NCI-H146 (cell line): ENCODE results near the gene TNFRSF21.

Experiments
- DNase-seq: peaks from one replicate; lab custom pipeline; 2025; lab: John Stamatoyannopoulos, UW

The TNFRSF21 gene

DNA sequence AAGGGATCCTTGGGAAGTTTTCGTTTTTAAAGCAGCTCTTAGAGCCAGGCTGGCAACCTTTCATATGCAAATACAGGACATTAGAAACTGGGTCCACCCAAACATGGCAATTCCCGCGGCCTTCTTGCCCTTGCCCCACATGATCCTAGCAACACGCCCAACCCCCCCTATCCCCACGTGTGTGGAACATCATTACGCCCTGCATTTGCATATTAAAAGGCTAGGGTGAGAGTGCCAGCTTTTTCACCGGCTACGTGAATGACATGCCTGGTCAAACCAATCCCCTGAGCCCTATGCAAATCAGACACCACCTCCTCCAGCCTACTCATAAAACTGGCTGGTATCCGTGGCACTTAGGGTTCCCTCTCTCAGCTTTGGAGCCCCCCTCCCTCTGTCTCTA lies 88.1 kb downstream of the TNFRSF21 start:
- no peak for DNase-seq

DNA sequence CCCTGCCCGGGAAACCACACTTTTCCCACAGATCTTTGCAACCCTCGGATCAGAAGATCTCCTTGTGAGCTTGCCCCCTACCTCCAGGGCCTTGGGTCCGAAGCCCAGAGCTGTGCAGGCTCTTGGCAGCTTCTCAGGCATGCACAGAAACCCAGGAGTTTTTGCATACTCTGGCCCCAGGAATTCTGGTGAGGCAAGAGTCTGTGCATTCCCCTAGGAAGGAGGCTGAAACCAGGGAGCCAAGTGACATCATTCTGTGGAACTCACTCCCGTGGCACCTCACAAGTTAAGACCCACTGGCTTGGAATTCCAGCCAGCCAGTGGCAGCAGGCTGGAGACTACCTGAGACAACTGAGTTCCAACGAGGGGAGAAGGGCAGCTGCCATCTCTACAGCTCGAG lies 100.1 kb downstream of the TNFRSF21 start:
- DNase-seq = no peak

DNA sequence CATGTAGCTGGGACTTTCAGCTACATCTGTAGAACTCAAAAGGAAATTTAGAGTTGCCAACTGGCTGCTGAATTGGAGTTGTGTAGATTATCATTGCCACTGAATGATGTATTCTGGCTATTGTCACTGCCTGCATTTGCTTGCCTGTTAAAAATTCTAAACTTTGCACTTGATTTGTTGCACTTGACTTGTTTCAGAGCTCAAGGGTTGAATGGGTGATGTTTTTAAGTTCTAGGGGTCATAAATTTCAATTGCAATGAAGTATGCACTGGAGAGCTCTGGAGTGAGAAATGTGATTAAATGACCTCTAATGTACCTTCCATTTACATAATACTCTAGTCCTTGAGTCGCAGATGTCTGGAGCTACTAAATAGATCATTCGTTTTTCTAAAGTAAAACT lies 102.4 kb downstream of the TNFRSF21 start:
- no peak for DNase-seq

DNA sequence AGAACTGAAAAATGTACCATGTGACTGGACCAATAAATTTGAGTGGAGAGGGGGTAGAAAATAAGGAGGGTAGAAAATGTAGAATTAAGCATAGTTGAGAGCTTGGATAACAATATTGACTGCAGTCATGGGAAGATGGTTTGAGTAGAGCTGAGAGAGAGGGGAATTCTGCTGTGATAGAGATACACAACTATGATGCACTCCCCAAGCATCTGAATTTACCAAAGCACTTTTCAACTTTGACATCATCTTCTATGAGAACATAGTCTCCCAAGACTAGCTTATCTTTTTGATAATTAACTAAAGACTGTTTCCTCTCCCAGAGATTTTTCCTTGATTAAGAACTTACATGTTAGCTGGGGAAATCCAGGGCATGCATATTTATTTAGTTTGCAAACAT lies 103.1 kb downstream of the TNFRSF21 start:
- DNase-seq = no peak

GRCh38 chr6:47203938-47204611 lies 105.6 kb downstream of the TNFRSF21 start:
- no peak for DNase-seq

GRCh38 chr6:47203266-47203937 lies 106.3 kb downstream of the TNFRSF21 start:
- no peak for DNase-seq

DNA sequence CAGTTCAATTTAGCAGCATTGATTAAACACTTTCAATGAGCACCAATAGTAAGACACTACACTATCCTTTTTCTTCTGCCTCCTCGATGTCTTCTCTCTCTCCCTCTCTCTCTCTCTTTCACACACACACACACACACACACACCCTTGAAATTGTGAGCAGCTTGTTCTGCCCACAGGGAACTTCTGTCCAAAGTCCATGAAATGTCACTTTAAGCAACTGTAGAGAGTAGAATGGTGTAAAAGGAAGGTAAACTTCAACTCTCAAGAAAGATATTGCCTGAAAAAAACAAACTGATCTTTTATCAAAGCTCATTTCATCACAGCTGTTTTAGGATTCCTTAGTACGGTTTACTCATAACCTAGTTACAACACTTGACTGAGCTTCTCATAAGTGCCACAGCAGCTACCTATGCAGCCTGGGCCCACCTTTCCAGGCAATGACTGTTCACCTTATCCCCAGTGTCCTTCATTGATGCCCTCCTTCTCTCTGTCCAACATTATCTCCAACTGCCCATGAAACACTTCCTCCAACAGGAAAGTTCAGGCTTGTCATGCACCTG lies 107.0 kb downstream of the TNFRSF21 start:
- DNase-seq = no peak

GRCh38 chr6:47200536-47201334 lies 109.0 kb downstream of the TNFRSF21 start:
- no peak for DNase-seq

- DNase-seq = no peak
Measured at GRCh38 chr6:47197682-47198640, 111.7 kb downstream of the TNFRSF21 start.

- no peak for DNase-seq
Measured at GRCh38 chr6:47196113-47196512, 113.6 kb downstream of the TNFRSF21 start.

DNA sequence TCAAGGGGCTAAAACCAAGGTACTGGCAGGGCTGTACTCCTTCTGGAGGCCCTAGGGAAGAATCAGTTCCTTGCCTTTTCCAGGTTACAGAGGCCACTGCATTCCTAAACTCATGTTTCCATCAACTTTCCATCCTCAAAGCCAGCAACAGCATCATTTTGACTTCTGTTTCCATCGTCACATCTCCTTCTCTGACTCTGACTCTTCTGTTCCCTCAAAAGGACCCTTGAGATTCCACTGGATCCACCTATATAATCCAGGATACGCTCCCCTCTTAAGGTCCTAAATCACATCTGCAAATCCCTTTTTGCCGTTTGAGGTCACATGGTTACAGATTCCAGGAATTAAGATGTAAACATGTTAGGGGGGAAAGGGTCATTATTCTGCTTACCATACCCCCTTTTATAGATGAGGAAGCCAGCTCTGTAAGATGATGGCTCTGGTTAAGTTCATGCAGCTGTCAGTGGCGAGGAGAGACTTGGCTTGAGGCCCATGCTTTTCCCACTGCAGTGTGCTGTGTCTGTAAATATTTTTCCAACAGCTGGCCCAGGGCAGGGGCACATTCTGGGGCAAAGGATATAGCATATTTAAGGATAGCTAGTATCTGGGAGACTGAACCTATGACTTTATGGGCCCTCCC lies 114.6 kb downstream of the TNFRSF21 start:
- DNase-seq = no peak

- DNase-seq = no peak
Measured at GRCh38 chr6:47188588-47189021, 121.1 kb downstream of the TNFRSF21 start.

DNA sequence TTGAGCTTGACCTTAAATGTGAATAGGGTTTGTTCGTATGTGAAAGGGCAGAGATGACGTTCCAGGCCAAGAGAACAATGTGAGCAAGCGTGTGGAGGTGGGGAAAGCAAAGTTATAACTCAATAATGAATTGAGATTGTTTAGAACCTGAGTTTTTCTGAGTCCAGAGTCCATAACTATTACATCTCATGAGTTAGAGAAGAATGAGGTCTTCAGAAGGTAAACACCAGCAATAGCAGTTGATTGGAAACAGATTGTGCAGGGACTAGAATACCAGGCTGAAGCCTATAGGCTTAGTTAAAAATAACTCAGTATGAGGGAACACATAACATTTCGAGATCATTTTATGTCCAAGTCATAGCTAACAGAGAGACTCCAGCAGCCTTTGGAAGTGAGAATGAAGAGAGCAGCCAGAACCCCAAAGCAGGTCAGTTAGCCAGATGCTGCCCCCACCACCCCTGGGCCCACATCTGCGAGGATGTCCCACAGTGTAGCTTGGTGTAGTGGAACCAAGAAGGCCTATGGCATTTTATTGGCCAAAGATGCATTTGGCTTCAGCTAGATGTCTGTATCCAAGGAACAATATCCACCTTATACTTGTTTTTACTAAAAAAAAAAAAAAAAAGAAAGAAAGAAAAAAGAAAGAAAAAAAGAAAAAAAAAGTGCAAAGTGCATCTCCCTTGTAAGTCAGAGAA lies 121.7 kb downstream of the TNFRSF21 start:
- DNase-seq = no peak

DNA sequence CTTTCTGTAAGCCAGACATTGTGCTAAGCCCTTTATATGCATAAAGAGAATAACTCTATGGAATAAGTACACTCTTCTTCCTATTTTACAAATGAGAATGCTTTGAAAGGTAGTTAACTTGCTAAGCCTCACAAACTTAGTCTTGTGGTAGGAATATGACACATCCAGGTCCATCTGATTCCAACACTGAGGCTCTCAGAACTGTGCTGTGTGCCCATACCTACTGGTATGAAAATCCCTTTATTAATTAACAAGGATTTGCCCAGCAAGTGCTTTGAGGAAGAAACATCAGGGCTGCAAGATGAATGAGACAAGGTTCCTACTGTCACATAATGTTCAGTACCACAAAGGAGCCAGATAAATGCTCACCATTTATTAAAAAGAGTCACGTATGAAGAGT lies 122.6 kb downstream of the TNFRSF21 start:
- DNase-seq = no peak

DNA sequence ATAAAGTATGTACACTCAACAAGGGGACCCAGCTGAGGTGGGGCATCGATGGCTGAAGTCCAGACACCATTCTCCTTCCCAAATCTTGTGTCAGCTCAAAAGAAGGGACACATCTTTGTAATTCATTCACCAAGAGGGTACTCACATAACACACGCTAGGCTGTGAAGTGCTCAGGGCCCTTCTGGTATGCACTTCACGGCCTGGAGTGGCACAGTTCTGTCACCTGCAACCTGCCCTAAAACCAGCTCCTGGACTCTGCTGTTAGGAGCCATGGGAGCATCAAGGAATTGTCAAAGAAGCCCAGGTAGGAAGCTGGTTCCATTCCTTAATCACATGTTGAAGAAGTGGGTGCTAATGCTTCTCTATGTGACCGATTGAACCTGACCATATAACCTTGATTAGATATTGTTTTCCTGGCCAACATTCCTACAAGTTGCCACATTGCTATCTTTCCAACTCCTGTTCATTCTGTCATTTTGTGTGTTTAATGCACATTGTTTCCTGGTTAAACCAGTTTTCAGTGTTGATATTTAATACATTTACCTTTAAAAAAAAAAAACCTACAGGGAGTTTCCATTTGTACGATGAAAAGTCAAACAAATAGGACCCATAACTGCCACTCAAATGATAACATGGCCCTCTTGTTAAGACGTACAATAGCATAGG lies 127.3 kb downstream of the TNFRSF21 start:
- DNase-seq = no peak

DNA sequence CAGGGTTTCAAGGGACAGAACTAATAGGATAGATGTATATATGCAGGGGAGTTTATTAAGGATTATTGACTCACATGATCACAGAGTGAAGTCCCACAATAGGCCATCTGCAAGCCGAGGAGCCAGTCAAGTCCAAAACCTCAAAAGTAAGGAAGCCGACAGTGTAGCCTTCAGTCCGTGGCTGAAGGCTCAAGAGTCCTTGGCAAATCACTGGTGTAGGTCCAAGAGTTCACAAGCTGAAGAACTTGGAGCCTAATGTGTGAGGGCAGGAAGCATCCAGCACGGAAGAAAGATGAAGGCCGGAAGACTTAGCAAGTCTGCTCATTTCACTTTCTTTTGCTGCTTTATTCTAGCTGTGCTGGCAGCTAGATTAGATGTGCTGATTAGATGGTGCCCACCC lies 128.0 kb downstream of the TNFRSF21 start:
- DNase-seq = no peak
